ENCODE results near the gene HOXB5.

HOXB5 gene

DNA sequence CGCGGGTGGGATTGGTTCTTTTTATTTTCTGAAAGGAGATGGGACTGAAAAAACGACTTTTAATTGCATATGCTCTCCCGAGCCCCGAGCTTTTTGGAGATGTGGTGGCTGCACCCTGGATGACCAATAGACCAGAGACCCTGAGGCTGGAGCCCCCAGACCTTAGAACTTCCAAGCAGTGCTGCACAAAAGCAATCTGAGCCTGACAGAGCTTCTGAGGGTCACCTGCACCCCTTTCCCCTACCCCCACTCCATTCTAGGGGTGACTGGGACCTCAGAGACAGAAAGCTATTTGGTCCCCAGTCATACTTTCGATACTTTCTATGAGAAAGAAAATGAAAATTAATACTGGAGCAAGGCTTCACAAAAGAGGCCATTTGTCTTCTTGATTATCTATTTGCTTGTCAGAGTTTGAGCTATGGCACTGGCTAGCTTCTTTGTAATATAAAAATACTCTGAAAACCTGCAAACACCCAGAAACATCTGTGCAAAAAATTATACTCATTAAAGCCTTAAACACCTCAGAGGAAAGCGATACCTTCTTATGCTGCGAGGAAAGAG, 19.0 kb downstream of the HOXB5 start:
- TF ChIP-seq TAF1 (IDR thresholded peaks at IDR 0.05; ENCODE audit: borderline replicate concordance, insufficient read depth, low read length), result no peak
- TF ChIP-seq POLR2AphosphoS5 (IDR thresholded peaks at IDR 0.05; ENCODE audit: low read depth, low read length), result no peak
- TF ChIP-seq, protein P1, sequence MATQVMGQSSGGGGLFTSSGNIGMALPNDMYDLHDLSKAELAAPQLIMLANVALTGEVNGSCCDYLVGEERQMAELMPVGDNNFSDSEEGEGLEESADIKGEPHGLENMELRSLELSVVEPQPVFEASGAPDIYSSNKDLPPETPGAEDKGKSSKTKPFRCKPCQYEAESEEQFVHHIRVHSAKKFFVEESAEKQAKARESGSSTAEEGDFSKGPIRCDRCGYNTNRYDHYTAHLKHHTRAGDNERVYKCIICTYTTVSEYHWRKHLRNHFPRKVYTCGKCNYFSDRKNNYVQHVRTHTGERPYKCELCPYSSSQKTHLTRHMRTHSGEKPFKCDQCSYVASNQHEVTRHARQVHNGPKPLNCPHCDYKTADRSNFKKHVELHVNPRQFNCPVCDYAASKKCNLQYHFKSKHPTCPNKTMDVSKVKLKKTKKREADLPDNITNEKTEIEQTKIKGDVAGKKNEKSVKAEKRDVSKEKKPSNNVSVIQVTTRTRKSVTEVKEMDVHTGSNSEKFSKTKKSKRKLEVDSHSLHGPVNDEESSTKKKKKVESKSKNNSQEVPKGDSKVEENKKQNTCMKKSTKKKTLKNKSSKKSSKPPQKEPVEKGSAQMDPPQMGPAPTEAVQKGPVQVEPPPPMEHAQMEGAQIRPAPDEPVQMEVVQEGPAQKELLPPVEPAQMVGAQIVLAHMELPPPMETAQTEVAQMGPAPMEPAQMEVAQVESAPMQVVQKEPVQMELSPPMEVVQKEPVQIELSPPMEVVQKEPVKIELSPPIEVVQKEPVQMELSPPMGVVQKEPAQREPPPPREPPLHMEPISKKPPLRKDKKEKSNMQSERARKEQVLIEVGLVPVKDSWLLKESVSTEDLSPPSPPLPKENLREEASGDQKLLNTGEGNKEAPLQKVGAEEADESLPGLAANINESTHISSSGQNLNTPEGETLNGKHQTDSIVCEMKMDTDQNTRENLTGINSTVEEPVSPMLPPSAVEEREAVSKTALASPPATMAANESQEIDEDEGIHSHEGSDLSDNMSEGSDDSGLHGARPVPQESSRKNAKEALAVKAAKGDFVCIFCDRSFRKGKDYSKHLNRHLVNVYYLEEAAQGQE (IDR thresholded peaks at IDR 0.05; ENCODE audit: insufficient read depth in 1 of 2, low read depth in 2 of 2, low read length in 2 of 2), result no peak
- TF ChIP-seq FOXP2 (optimal IDR thresholded peaks at IDR 0.05; ENCODE audit: borderline replicate concordance, extremely low read depth, extremely low read length, insufficient read depth), result no peak
- TF ChIP-seq SIN3A (IDR thresholded peaks at IDR 0.05; ENCODE audit: borderline replicate concordance, insufficient read depth, low read length), result no peak

DNA sequence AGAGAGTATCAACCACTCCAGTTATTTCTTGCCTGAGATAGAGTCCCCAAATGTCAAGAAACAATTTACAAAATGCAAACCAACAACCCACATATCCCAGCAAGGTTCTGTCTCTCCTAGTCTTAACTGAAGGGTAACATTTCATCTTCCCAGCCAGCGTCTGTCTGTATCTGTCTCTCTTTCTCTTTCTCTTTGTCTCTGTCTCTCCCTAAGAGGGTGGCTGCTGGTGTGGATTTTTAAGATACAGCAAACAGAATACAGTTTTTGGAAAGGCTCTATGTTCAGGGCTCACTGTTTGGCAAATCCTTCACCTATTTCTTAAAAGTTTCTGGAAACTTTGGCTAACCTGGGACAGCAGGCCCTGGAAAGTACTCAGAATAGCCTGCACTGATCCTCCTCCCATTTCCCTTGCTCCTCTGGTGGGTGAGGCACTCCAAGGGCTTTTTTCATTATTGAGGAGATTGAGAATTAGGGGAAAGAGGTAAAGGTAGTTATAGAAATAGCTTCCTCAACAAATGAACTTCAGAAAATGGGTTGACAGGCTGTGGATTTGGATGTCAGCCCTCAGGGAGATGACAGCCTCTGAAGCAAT, 21.7 kb downstream of the HOXB5 start:
- TF ChIP-seq SIN3A (IDR thresholded peaks at IDR 0.05; ENCODE audit: borderline replicate concordance, insufficient read depth, low read length), result no peak
- TF ChIP-seq, protein P1 (IDR thresholded peaks at IDR 0.05; ENCODE audit: insufficient read depth in 1 of 2, low read depth in 2 of 2, low read length in 2 of 2), result no peak
- no peak for TF ChIP-seq TAF1 (IDR thresholded peaks at IDR 0.05; ENCODE audit: borderline replicate concordance, insufficient read depth, low read length)
- no peak for TF ChIP-seq FOXP2 (optimal IDR thresholded peaks at IDR 0.05; ENCODE audit: borderline replicate concordance, extremely low read depth, extremely low read length, insufficient read depth)
- TF ChIP-seq POLR2AphosphoS5 (IDR thresholded peaks at IDR 0.05; ENCODE audit: low read depth, low read length), result no peak

DNA sequence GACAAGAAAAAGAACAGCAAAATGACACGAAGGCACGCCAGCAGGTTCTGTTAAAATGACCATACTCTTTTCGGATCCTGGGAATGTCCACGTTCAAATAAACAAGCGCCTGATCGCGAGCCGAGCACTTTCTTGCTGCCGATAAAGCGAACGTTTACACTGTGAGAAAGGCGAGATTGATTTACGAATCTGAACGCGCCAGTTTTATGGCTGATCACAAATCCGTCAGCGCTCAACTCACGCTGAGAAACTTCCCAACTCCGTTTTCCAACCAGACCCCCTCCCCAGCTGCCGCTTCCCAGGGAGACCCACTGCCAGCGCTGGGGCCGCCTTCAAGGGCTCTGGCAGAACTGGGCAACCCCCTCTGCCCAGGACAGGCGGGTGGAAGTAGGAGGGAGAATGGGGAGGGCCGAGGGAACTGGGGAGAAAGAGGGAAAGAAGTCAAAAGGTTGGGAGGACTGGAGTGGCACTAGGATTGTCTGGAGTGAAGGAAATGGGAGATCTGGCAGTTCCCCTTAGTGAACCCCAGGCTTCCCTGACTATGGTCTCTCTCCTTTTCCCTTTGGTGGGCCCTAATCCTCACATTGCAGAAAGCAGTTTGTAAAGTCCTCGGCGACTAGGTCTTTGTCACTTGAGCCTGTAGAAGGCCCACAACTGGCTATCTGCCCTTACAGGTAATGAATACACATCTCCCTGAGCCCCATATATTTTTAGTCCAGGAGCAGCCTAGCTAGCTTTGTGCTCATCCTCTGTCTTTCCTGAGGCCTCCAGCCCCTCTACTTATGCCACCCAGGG, 22.4 kb downstream of the HOXB5 start:
- TF ChIP-seq, protein P1 (IDR thresholded peaks at IDR 0.05; ENCODE audit: insufficient read depth in 1 of 2, low read depth in 2 of 2, low read length in 2 of 2), result no peak
- TF ChIP-seq POLR2AphosphoS5 (IDR thresholded peaks at IDR 0.05; ENCODE audit: low read depth, low read length), result no peak
- TF ChIP-seq SIN3A (IDR thresholded peaks at IDR 0.05; ENCODE audit: borderline replicate concordance, insufficient read depth, low read length), result no peak
- TF ChIP-seq FOXP2 (optimal IDR thresholded peaks at IDR 0.05; ENCODE audit: borderline replicate concordance, extremely low read depth, extremely low read length, insufficient read depth), result no peak
- no peak for TF ChIP-seq TAF1 (IDR thresholded peaks at IDR 0.05; ENCODE audit: borderline replicate concordance, insufficient read depth, low read length)

DNA sequence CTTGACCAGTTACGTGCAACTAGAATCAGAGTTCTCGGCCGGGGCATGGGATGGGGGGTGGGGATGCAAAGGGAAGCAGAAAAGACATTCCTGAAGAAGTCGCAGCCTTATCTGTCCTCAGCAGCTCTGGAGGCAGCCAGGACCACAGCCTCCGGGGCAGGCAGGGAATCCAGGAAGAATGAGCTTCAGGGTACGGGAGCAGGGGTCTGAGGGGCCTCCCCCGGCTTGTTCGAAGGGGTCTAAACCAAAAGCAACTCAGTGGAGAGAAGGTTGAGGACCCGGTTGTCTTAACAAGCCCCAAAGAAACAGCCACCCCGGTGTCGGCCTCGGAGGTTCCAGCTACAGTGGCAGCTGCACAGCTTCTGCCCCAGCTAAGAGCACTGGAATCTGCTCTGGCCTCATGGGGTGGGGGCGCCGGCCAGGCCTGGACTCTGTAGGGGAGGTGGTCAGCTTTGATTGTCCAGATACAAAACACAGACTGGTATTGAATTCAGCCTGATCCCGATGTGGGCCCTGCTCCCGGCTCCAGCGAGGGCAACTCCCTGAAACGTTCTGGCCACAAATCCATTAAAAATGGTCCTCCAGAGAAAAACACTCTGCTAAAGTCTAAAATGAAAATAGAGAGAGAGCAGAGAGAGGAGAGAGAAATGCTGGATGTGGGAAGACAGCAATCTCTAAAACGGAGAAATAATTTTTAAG, 23.1 kb downstream of the HOXB5 start:
- TF ChIP-seq TAF1 (IDR thresholded peaks at IDR 0.05; ENCODE audit: borderline replicate concordance, insufficient read depth, low read length) (no peak), POLR2AphosphoS5 (IDR thresholded peaks at IDR 0.05; ENCODE audit: low read depth, low read length) (no peak), SIN3A (IDR thresholded peaks at IDR 0.05; ENCODE audit: borderline replicate concordance, insufficient read depth, low read length) (no peak), FOXP2 (optimal IDR thresholded peaks at IDR 0.05; ENCODE audit: borderline replicate concordance, extremely low read depth, extremely low read length, insufficient read depth) (no peak)
- TF ChIP-seq, protein P1 (IDR thresholded peaks at IDR 0.05; ENCODE audit: insufficient read depth in 1 of 2, low read depth in 2 of 2, low read length in 2 of 2), result no peak

All from PFSK-1 (cell line).